ENCODE results near the gene TMEM250. TPM values are rescaled to one million over a fixed set of nuclear protein-coding genes. Genes with fewer than 3 reads are reported as not detected.

Gene TMEM250
- total RNA-seq, 1 experiment from 2014 or later: 37.5 TPM

- peak; percentile 35 for ATAC-seq
- Histone ChIP-seq H3K4me3 (replicated peaks in 1 of 2; ENCODE audit: low read depth in 1 of 2, low read length in 2 of 2) (peak overlapping the region; percentile 74 to 87), H3K9me2 (ENCODE audit: insufficient read depth) (no peaks in the 10 kb centered on the region), H3K9ac (ENCODE audit: low read length) (peak overlapping the region; percentile 97), H3K4me1 (ENCODE audit: control insufficient read depth in 1 of 2, insufficient read depth in 2 of 2, low read length in 2 of 2) (peaks cover 17 to 44% of the 10 kb centered on the region in 2 experiments), H3K4me2 (ENCODE audit: low read length) (peak overlapping the region; percentile 99), H3K36me3 (ENCODE audit: control insufficient read depth in 1 of 2, insufficient read depth in 2 of 2, low read length in 2 of 2) (no peaks in the 10 kb centered on the region), H4K20me1 (ENCODE audit: insufficient read depth) (no peaks in the 10 kb centered on the region), H2AFZ (ENCODE audit: low read depth, low read length, poor library complexity, severe bottlenecking) (no peak overlapping the region), H3K79me2 (ENCODE audit: insufficient read depth, low read length) (peaks cover 25% of the 10 kb centered on the region; the same call in 1 of the 2 replicates), H3K27me3 (ENCODE audit: insufficient read depth, low read length) (no peaks in the 10 kb centered on the region), H3K27ac (ENCODE audit: low read depth, low read length) (peak overlapping the region; percentile 100), H3K9me3 (ENCODE audit: control insufficient read depth in 1 of 2, insufficient read depth in 1 of 2, low read depth in 1 of 2, low read length in 2 of 2) (no peaks in the 10 kb centered on the region)
- ChIA-PET RAD21 (ENCODE audit: low non-redundant PET in 1 of 2, low total read pairs in 2 of 2, uncharacterized antibody in 2 of 2, unreplicated experiment in 2 of 2) (no interaction called here), POLR2A (no interaction called here), CTCF (interaction anchor here (1.0 to 5.9 kb wide), 4 partner anchors 19 to 151 kb away, joined by 4 to 40 read pairs (median 18); no protein-coding TSS in a partner anchor)
- TF ChIP-seq SP1 (IDR thresholded peaks at IDR 0.05; ENCODE audit: low read depth) (no peak), POLR2A (IDR thresholded peaks at IDR 0.05; ENCODE audit: borderline replicate concordance, extremely low read depth, insufficient read depth, insufficient read length) (peak; percentile 21), ZFX (IDR thresholded peaks at IDR 0.05) (peak; percentile 40; the same call in 1 of the 2 replicates), YY1 (IDR thresholded peaks at IDR 0.05; ENCODE audit: extremely low read depth, insufficient replicate concordance, low read depth, low read length) (no peak)
- intact Hi-C loops (cut with micrococcal nuclease): no loop called here
- DNase-seq (ENCODE audit: low read depth, low spot score): no peak
- TSS peak; percentile 70 for BruUV-seq (replicated peaks)
These were observed 597 bp upstream of the TMEM250 start for GRCh38 chr9:136119061-136119882.

GRCh38 chr9:136117916-136118319, 757 bp downstream of the TMEM250 start:
- BruUV-seq (replicated peaks): no TSS peak
- ChIA-PET RAD21 (ENCODE audit: low non-redundant PET in 1 of 2, low total read pairs in 2 of 2, uncharacterized antibody in 2 of 2, unreplicated experiment in 2 of 2) (interaction anchor here (0.6 to 1.3 kb wide), 3 partner anchors 9 to 24 kb away, joined by 3 to 4 read pairs (median 3); no protein-coding TSS in a partner anchor), POLR2A (interaction anchor here (1.0 to 1.5 kb wide), 2 partner anchors 9 to 21 kb away, joined by 3 to 8 read pairs; no protein-coding TSS in a partner anchor), CTCF (interaction anchor here (1.3 to 1.7 kb wide), 2 partner anchors 28 to 151 kb away, joined by 3 to 9 read pairs; no protein-coding TSS in a partner anchor)
- Histone ChIP-seq H3K4me1 (ENCODE audit: control insufficient read depth in 1 of 2, insufficient read depth in 2 of 2, low read length in 2 of 2) (peaks cover 17 to 51% of the 10 kb centered on the region in 2 experiments), H3K36me3 (ENCODE audit: control insufficient read depth in 1 of 2, insufficient read depth in 2 of 2, low read length in 2 of 2) (no peaks in the 10 kb centered on the region), H3K27me3 (ENCODE audit: insufficient read depth, low read length) (no peaks in the 10 kb centered on the region), H3K79me2 (ENCODE audit: insufficient read depth, low read length) (peaks cover 25% of the 10 kb centered on the region; the same call in 1 of the 2 replicates), H3K9me3 (ENCODE audit: control insufficient read depth in 1 of 2, insufficient read depth in 1 of 2, low read depth in 1 of 2, low read length in 2 of 2) (no peaks in the 10 kb centered on the region), H3K9me2 (ENCODE audit: insufficient read depth) (no peaks in the 10 kb centered on the region), H3K27ac (ENCODE audit: low read depth, low read length) (peak overlapping the region; percentile 100), H3K4me3 (replicated peaks in 1 of 2; ENCODE audit: low read depth in 1 of 2, low read length in 2 of 2) (peak overlapping the region; percentile 74 to 87), H2AFZ (ENCODE audit: low read depth, low read length, poor library complexity, severe bottlenecking) (no peak overlapping the region), H3K9ac (ENCODE audit: low read length) (peak overlapping the region; percentile 97), H3K4me2 (ENCODE audit: low read length) (peak overlapping the region; percentile 99), H4K20me1 (ENCODE audit: insufficient read depth) (no peaks in the 10 kb centered on the region)
- no peak for TF ChIP-seq TCF7L2 (IDR thresholded peaks at IDR 0.05; ENCODE audit: borderline replicate concordance, extremely low read depth, insufficient read depth, insufficient read length)
- peak; percentile 95; the same call in 1 of the 2 replicates for TF ChIP-seq ZFX (IDR thresholded peaks at IDR 0.05)
- DNase-seq (ENCODE audit: low read depth, low spot score): no peak
- peak; percentile 13 for ATAC-seq
- intact Hi-C loops (cut with micrococcal nuclease): no loop called here
